ENCODE results near the gene TFAP2D. TPM values are rescaled to one million over a fixed set of nuclear protein-coding genes. Genes with fewer than 3 reads are reported as not detected.

TFAP2D gene
- total and polyA plus RNA-seq, 2 experiments from 2014 or later, result not detected

GRCh38 chr6:50792771-50793170, 79.4 kb downstream of the TFAP2D start (continued):
- TF ChIP-seq CTCF (conservative IDR thresholded peaks at IDR 0.05; ENCODE audit: low read depth in 2 of 2), result no peak
- no peak for TF ChIP-seq EZH2 (IDR thresholded peaks at IDR 0.05; ENCODE audit: low read depth, unreplicated experiment)

DNA sequence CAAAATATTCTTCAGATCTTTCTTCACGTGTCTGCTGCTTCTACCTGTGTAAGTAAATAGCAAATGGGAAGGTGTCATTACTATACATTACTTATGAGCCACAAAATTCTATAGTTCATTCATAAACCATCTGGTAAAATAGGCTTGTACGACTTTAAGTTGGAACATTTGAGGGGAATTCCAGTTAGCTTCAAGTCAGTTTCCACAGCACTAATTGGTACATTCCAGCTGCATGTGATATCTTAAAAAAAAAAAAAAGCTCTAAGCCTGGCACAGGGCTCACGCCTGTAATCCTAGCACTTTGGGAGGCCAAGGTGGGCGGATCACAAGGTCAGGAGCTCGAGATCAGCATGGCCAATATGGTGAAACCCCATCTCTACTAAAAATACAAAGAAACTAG, 82.2 kb downstream of the TFAP2D start:
- H3K27ac ChIP-seq (ENCODE audit: low read depth), result no peak overlapping the region
- Mint-ChIP-seq H3K9me3 (no peaks in the 10 kb centered on the region), H3K36me3 (ENCODE audit: low read depth) (no peaks in the 10 kb centered on the region), H3K27me3 (ENCODE audit: insufficient read depth, low read depth, poor library complexity) (no peaks in the 10 kb centered on the region), H3K4me3 (no peak overlapping the region), H3K4me1 (no peaks in the 10 kb centered on the region), H3K27ac (no peak overlapping the region)
- no peak for TF ChIP-seq CREB1 (CRISPR knock-in tag; IDR thresholded peaks at IDR 0.05; ENCODE audit: low read depth)
- no peak for TF ChIP-seq ETS1 (IDR thresholded peaks at IDR 0.05)
- no peak for TF ChIP-seq POLR2AphosphoS5 (IDR thresholded peaks at IDR 0.05; ENCODE audit: low read depth)
- TF ChIP-seq CTCF (conservative IDR thresholded peaks at IDR 0.05; ENCODE audit: low read depth in 2 of 2), result no peak
- no peak for TF ChIP-seq NANOG (IDR thresholded peaks at IDR 0.05; ENCODE audit: borderline replicate concordance)
- no peak for TF ChIP-seq ZNF114 (CRISPR knock-in tag; IDR thresholded peaks at IDR 0.05)
- no peaks in the 10 kb centered on the region for H3K36me3 ChIP-seq (ENCODE audit: insufficient read depth)
- no peak for DNase-seq (ENCODE audit: low spot score)
- H2AFZ ChIP-seq, result no peak overlapping the region
- no peaks in the 10 kb centered on the region for H3F3A ChIP-seq (replicated peaks; ENCODE audit: low read depth)
- H3K4me3 ChIP-seq, result no peak overlapping the region
- no peaks in the 10 kb centered on the region for H3K79me2 ChIP-seq (replicated peaks; ENCODE audit: insufficient read depth)
- H3K9me2 ChIP-seq (ENCODE audit: insufficient read depth), result no peaks in the 10 kb centered on the region
- ATAC-seq, result no peak
- H3K4me1 ChIP-seq (ENCODE audit: insufficient read depth), result no peaks in the 10 kb centered on the region
- H3K4me2 ChIP-seq, result no peak overlapping the region
- H4K20me1 ChIP-seq (replicated peaks; ENCODE audit: insufficient read depth), result no peaks in the 10 kb centered on the region
- H3K27me3 ChIP-seq (ENCODE audit: insufficient read depth), result no peaks in the 10 kb centered on the region

GRCh38 chr6:50804283-50804682, 91.0 kb downstream of the TFAP2D start:
- no peak overlapping the region for H2AFZ ChIP-seq
- no peaks in the 10 kb centered on the region for H3K4me1 ChIP-seq (ENCODE audit: insufficient read depth)
- H3K36me3 ChIP-seq (ENCODE audit: insufficient read depth), result no peaks in the 10 kb centered on the region
- Mint-ChIP-seq H3K27ac (no peak overlapping the region), H3K27me3 (ENCODE audit: insufficient read depth, low read depth, poor library complexity) (no peaks in the 10 kb centered on the region), H3K36me3 (ENCODE audit: low read depth) (no peaks in the 10 kb centered on the region), H3K4me1 (no peaks in the 10 kb centered on the region), H3K4me3 (no peak overlapping the region), H3K9me3 (no peaks in the 10 kb centered on the region)
- no peak overlapping the region for H3K4me2 ChIP-seq
- ATAC-seq (no peak), DNase-seq (ENCODE audit: low spot score) (no peak)
- no peak overlapping the region for H3K27ac ChIP-seq (ENCODE audit: low read depth)
- H3K79me2 ChIP-seq (replicated peaks; ENCODE audit: insufficient read depth), result no peaks in the 10 kb centered on the region
- no peaks in the 10 kb centered on the region for H3K9me2 ChIP-seq (ENCODE audit: insufficient read depth)
- H3K4me3 ChIP-seq, result no peak overlapping the region
- no peaks in the 10 kb centered on the region for H4K20me1 ChIP-seq (replicated peaks; ENCODE audit: insufficient read depth)
- no peaks in the 10 kb centered on the region for H3F3A ChIP-seq (replicated peaks; ENCODE audit: low read depth)
- no peaks in the 10 kb centered on the region for H3K27me3 ChIP-seq (ENCODE audit: insufficient read depth)
- no peak for TF ChIP-seq ZNF331 (CRISPR knock-in tag; IDR thresholded peaks at IDR 0.05; ENCODE audit: low read depth)
- TF ChIP-seq EZH2phosphoT487 (IDR thresholded peaks at IDR 0.05; ENCODE audit: unreplicated experiment), result no peak
- TF ChIP-seq ETS1 (IDR thresholded peaks at IDR 0.05), result no peak
- TF ChIP-seq EZH2 (IDR thresholded peaks at IDR 0.05; ENCODE audit: low read depth, unreplicated experiment), result no peak
- no peak for TF ChIP-seq CREB1 (CRISPR knock-in tag; IDR thresholded peaks at IDR 0.05; ENCODE audit: low read depth)

All from GM23338 (cell line).